Esophagus mucosa (tissue), 1 donor: ENCODE data around the gene DSE. TPM values are rescaled to one million over a fixed set of nuclear protein-coding genes. Genes with fewer than 3 reads are reported as not detected.

ENCODE experiments used
- ATAC-seq: fragments of 200-7000 bp; cut with Tn5 transposase; one replicate; pipeline ENCODE4 v1.9.1; 2020
- total RNA-seq: library from RNA; stranded (reverse); gene quantifications from one replicate; pipeline ENCODE4 v1.2.4, GENCODE V29; 2023
- donor health status: DM: yes; HTN: yes; CAD: no.

The DSE gene
- total RNA-seq, 1 donor from 2014 or later, result 32.7 TPM

DNA sequence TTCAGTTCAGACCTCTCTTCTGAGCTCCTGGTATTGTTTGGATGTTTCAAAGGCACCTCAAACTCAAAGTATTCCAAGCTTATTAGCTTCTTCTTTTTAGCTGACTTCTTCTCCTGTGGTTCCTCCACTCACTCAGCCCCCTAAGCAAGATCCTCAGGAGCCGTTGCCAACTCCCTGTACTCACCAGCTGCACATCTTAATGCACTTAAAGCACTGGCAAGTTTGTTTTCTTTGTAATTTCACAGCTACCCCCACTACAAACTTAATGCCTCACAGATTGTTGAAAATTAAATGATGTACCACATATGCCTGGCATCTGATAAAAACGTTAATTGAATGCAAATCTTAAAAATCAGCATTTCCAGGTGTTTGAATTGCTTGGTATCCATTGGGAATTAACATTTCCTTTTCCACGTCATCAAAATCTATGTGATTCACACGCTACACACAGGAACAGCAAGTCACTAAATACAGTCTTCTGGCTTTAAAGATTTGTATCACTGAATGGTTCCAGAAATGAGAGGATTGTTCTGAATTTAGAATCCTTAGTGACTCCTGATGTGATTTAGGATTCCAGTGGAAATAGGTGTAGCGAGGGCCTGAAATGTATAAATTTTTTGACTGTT lies 114.9 kb downstream of the DSE start:
- ATAC-seq, result no peak

DNA sequence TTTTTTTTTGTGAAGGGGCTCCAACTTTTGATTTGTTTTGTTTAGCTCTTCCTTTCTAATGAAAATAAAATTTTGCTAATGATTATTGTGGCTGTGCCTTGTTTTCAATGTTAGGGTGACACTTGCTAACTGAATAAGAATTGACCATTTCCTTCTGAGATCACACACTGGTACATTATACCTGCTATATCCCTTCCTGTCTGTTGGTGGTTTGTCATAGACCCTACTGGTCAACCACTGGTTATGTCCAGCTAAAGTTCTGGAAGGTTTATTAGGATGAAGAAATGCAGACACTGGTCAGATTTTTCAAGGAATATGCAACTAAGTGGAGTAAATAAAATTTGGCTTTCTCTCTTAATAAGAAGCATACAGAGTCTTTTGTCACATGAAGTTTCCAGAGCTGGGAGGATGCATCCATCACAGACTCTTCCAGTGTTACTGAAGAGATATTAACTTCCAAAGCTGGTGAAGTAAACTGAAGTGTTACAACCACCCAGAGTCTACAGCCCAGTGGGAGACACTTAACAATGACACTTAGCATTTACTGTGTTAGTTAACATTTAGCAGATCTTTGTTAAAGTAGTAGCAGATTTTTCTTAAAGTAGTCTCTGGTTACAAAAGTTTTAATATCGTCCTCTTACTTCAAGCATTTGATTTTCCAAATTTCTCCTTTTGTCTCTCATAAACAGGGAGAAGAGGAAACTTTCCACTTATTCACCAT lies 121.0 kb downstream of the DSE start:
- no peak for ATAC-seq

GRCh38 chr6:116492331-116493067 lies 121.8 kb downstream of the DSE start:
- no peak for ATAC-seq

Other genes with a start within 250 kb of the DSE start
- gene COL10A1, start 244.8 kb upstream of the DSE start, total RNA-seq, result not detected
- 6.7 TPM for gene TSPYL4, start 116.9 kb upstream of the DSE start, total RNA-seq
- 54.0 TPM for gene TSPYL1, start 91.0 kb upstream of the DSE start, total RNA-seq
- 0.20 TPM for gene CALHM6, start 90.4 kb downstream of the DSE start, total RNA-seq
- gene CALHM5, start 140.7 kb downstream of the DSE start, total RNA-seq, result 0.12 TPM
- gene TRAPPC3L, start 174.7 kb downstream of the DSE start, total RNA-seq, result not detected
- gene CALHM4, start 182.8 kb downstream of the DSE start, total RNA-seq, result not detected
- 28.4 TPM for gene RWDD1, start 200.6 kb downstream of the DSE start, total RNA-seq
- not detected for gene RSPH4A, start 245.5 kb downstream of the DSE start, total RNA-seq